HG03520 (cell line): ENCODE measurements around the gene EIF5.

Experiments
- ATAC-seq: cut with Tn5 transposase; IDR thresholded peaks from one replicate; pipeline ENCODE4 v1.9.1; 2021; ENCODE audit warnings: mild to moderate bottlenecking, moderate library complexity; ENCODE audit not compliant: unreplicated experiment

Gene EIF5

DNA sequence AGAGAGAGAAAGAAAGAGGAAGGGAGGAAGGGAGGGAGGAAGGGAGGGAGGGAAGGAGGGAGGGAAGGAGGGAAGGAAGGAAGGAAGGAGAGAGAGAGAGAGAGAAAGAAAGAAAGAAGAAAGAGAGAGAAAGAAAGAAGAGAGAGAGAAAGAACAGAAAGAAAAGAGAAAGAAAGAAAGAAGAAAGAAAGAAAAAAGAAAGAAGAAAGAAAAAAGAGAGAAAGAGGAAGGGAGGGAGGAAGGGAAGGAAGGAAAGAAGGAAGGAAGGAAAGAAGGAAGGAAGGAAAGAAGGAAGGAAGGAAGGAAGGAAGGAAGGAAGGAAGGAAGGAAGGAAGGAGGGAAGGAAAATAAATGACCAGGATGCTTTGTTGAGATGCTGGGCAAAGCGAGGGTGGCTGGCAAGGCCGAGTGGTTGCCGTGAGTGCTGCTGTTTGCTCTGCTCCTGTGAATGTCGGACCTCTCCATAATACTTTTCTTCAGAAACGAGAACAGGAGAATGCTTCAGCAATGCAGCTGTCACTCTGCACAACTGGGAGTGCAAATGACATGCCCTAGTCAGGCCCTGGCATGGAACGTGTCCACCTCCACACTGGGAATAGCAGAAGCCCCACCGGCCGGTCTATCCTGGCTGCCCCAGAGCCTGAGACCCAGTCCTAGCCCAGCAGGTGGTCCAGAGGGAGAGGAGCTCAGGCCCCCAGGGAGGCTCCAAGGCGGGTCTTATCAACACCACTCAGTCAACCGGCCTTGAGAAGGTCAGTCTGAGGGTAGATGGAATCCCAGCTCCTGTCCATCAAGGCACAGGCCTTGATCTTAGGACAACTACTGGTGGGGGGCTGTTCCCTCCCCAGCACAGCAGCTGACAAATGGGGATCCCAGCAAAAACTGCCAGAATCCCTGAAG, 25.1 kb upstream of the EIF5 start:
- ATAC-seq: no peak

DNA sequence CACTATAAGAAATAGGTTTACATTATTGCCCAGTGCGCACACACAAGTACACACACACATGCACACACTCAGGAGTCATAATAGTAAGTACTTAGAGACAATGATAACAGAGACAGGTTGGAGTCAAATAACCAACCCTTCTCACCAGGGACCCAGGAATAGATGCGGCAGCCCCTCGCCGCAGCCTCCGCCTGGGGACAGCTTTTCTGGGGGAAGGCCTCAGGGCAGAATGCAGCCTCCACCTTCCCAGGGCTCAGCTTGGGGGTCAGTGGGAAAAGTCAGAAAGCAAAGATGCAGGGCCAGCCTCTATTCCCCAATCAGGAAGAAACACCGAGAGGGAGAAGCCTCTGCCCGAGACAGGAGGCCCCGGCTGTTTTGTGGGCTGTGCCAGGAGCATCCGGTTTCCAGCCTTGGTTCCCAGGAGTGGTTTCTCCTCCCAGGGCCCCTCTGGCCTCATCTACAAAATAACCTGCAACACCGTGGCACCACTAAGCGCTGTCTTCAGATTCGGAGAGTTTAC, 23.4 kb upstream of the EIF5 start:
- ATAC-seq: no peak

DNA sequence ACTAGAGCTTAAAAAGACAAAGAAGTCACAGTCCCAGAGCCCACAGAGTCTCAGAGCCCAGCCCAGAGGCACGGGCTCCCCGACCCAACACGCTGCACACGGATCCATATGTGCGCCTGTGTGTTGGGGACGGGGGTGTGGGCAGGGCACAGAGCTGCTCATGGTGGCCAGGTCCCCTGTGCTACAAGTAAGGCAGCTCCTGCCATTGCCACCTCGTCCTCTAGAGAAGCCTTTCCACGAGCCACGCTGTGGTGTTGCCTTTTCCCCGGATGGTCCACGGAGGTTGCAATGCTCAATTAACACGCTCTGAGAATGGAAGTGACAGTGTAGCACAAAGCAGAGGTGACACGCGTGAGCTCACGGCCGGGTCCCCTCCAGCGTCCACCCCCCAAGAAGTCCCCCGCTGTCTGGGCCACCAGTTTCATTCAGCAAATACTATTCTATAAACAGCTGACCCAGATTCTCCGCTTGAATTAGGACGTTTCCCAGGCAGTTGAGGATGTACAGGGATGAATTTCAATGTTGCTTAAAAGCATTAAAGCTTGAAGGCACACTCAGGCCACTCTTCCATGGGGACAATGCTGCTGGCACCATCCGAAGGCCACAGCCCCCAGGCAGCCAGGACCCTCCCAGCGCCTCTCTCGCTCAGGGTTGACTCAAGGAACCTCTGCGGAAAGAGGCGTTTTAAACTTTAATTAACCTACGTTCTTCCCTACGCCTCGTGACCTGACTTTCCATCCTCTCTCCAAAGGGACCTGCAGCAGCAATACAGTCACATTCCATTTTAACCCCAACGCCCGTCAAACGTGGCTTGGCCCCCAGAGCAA, 22.7 kb upstream of the EIF5 start:
- no peak for ATAC-seq

DNA sequence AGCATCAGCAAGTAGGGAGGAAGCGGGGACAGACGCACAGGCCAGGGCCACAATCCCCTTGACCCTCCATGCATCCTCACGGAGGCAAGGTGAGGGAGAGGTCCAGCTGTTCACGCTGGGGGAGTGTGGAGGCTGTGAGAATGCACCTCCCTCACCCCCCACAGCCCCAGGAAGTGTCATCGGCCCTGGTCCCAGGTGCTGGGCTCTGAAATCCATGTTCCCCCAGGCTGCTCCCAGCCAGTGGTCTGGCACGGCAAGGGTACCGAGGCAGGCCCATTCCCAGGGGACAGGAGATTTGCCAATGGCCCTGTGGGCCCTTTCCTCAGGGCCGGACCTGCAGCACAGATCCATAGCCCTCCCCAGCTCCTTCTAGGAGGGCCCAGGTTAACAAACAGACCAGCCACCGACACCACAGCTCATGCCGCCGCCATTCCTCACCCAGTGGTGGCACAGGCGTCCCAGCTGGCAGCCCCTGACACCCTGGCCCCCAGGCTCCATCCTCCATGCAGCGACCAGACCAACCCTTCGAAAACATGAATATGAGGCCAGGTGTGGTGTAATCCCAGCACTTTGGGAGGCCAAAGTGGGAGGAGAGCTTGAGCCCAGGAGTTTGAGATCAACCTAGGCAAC, 21.9 kb upstream of the EIF5 start:
- ATAC-seq: no peak

DNA sequence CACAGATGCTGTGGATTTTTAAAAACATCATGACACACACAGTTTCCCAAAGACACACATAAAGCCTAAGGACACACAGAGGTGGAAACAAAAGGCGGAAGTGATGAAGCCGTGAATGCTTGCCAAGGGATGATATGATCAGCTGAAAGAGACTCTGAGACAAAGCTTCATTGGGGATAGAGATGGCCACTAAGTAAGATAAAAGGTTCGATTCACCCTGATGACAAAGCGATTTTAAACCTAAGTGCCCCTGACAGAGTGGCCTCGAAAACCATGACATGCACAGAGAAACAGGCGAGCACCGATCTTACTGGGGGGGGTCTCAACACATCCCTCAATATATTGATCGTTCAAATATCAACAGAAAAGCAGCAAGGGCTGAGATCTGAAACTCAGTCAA, 20.3 kb upstream of the EIF5 start:
- ATAC-seq: no peak

DNA sequence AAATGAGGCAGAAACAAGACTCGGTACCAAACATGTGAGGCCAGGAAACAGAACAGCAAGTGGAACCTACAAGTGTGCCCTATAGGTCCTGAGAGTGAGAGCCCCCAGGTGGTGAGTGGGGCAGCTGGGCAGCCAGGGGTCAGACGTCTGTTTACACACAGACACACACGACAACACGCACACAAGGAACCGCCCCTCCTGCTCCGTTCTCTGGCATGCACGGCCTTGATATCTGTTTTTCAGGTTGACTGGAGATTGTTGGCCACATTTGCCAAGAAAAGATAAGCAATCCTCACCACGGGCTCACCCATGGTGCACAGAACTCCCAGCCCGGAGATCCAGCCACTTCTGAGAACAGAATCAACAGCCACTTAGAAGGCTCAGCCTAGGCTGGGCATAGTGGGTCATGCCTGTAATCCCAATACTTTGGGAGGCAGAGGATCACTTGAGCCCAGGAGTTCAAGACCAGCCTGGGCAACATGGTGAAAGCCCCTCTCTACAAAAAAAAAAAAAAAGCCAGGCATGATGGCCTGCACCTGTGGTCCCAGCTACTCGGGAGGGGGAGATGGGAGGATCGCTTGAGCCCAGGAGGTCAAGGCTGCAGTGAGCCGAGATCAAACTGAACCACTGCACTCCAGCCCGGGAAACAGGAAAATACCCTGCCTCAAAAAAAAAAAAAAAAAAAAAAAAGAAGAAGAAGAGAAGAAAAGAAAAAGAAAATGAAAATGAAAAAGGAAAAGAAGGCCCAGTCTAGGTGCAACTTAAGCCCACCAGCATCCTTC, 19.4 kb upstream of the EIF5 start:
- no peak for ATAC-seq

DNA sequence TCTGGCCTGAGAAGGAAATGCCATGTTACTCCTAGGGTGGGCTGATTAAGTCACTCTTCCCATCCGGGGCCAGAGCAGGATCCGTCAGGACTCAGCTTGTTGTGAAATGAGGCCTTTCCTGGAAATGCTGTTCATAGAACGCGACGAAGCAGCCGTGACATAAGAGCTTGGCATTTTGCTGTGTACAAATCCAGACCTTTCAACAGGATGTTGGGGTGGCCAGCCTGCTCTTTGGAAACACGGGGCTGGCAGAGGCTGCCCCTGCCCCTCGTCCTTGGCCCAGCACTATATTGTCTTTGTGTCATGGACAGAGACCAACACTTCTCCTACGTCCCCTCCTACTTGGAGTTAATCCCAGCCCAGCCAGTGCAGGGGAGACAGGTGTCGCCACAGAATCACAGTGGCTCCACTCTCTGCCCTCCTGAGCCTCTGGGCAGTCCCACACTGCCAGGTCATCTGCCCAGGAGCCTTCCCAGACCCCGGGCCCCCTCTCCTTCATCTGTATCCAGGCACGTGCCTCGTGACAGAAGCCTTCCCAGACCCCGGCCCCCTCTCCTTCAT, 18.6 kb upstream of the EIF5 start:
- no peak for ATAC-seq

DNA sequence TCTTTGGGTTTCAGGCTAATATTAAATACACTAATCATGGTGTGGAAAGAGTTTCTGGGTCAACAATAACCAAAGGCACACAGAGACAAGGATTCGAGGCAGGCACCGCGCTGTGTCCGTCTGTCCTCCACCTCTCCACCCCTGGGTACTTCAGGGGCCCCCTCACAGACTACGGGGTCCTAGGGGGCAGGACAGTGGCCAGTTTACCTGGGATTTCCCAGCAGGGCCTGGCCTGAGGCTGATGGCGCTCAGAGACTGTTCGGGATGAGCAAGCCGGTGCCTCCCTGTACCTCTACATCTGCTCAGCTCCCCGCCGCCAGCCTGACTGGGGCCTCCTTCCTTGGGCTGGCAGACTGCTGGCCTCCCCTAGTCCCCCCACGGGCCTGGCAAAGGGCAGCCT, 18.1 kb upstream of the EIF5 start:
- ATAC-seq: no peak

DNA sequence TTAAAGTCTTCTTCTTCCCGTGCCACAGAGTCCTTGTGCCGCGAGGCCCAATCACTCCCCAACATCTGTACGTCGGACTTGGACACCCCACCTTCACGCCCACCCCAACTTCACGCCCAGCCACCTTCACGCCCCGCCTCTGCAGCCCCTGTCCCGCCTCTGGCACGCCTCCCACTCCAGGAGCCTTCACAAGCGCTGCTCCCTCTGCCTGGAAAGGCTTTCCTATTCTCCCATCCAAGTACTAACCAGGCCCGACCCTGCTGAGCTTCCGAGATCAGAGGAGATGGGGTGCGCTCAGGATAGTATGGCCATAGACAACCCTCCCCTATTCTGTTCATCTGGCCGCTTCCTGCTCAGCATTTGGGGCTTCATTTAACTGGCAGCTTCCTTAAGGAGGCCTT, 17.3 kb upstream of the EIF5 start:
- no peak for ATAC-seq

DNA sequence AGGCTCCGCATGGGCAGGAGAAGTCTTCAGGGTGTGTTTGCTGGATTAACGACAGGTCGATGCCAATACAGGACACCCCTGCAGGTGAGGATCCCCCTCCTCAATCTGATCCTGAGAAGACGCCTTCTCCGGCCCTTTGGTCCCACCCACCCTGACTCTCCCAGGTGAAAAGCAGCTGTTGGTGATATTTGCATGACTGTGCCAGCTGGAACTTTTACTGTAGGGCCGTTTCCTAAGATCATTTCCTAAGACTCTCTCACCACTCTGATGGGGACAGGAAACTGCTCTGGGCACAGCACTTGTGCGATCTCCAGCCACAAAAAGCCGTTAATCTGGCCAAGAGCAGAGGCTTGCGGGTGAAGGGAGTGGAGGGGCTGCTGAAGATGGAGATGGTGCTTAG, 16.8 kb upstream of the EIF5 start:
- ATAC-seq: no peak

DNA sequence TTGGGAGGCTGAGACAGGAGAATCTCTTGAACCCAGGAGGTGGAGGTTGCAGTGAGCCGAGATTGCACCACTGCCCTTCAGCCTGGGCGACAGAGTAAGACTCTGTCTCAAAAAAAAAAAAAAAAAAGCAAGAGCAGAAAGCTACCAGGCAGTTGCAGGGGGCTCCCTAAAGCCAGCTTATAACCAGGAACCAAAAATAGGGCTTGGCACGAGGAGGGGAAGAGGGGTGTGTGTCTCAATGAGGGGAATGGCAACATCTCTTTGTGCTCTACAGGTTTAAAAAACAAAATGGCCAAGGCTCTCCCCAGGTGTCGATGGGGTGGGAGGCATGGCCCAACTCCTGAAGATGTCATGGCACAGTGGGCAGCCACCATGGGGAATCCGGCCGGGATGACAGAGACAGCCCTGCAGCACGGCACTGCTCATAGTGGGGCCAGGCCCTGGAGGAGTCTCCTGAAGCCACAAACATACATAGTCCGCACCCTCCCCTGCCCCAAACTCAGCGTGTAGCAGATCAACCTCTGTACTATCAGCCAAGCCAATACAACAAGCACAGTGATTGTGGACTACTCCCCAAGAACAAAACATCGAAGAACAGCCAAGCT, 16.0 kb upstream of the EIF5 start:
- ATAC-seq: no peak

DNA sequence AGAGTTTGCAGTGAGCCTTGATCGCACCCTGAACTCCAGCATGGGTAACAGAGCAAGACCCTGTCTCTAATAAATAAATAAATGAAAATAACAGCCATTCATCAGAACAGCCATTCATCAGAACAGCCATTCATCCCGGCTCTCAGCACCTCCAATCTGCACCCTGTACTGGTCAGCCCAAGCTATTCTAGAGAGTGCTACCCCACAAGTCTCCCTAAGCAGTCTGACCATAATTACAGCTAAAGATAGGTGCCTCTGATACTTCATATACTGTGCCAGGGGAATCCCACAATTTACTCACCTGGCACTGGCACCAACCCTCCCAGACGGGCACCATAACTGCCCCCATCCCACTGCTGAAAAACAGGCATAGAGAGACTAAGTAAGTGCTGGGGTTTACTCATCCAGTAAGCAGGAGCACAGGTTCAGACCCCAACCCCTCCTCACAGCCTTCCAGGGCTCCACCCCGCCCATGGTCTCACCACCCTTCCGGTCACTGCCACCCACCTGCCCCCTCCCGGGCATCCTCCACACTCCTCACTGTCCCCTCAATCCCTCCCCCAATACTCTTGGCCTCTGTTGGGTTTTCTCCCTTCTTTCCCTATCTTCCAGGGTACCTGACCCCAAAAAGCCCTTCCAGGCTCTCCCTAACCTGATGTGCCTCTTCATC, 15.2 kb upstream of the EIF5 start:
- ATAC-seq: peak; percentile 26

DNA sequence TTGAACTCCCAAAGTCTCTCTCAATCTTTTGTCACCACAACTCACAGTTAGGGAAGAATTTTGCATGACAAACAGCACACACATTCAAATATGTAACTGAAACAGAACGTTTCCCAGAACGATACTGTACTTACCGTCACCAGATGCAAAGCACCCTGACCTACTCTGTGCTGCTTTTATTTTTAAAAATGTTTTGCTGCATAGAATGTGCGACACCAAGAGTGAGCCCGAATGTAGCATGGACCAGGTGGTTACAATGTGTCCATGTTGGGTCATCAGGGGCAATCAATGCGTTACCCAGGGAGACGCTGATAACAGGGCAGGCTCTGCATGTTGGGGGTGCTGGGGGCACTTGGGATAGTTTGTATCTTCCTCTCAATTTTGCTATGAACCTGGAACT, 14.6 kb upstream of the EIF5 start:
- peak; percentile 53 for ATAC-seq

DNA sequence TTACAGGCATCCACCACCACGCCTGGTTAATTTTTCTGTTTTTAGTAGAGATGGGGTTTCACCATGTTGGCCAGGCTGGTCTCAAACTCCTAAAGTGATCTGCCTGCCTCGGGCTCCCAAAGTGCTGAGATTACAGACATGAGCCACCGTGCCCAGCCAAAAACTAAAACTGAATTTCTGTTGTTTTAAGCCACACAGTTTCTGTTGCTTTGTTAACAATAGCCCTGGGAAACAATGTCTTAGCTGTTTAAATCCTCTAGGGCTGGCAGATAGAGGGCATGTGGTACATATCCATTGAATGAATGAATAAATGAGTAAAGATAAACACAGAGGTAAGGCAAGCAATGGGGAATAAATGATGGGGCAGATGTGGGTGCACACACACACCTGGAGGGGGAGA, 8.0 kb upstream of the EIF5 start:
- no peak for ATAC-seq

DNA sequence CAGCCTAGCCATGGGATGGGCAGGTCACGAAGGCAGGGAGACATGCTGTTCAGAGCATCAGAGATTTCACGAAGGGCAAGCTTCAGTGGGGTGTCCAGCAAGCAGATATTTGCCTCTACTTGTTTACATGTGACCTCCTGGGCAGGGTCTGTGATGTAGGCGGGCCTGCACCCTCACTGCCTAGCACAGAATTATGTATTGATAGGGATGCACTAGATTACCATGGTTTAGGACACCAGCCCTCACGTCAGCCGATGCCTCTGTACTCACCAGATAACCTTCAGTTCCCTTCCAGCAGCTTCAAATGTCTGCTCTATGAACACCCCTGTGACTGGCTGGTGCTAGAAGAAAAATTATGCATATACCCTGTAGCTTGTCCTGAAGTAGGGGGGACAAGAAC, 5.1 kb upstream of the EIF5 start:
- no peak for ATAC-seq

DNA sequence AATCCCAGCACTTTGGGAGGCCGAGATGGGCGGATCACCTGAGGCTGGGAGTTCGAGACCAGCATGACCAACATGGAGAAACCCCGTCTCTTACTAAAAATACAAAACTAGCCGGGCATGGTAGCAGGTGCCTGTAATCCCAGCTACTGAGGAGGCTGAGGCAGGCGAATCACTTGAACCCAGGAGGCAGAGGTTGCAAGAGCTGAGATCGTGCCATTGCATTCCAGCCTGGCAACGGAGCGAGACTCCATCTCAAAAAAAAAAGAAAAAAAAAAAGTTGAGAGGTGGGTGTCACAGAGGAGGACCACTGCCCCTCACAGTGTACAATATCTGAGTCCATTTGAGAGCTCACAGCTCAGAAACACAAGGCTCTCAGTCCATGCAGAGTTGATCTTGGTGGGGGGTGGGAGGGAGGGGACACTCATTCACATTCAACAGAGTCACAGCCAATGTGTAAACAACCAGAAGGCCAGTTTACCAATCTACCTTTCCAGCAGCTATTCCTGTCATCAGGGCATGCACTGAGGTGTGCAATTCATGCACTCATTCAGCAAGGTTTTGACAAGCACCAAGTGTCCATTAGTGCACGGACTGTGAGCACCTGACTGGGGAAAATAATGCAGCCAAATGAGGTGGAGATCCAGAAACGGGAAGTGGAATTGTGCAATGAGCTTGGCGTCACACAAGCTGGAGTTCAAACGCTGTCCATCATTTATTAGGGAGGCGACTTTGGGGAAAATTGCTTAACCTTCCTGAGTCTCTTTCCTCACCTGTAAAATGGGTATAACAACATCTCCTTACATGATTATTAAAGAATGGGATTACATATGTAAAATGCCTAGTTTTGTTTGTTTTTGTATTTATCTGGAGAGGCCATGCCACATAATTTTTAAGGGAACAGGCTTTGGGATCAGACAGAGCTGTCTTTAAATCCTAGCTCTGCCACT, 4.4 kb upstream of the EIF5 start:
- no peak for ATAC-seq

DNA sequence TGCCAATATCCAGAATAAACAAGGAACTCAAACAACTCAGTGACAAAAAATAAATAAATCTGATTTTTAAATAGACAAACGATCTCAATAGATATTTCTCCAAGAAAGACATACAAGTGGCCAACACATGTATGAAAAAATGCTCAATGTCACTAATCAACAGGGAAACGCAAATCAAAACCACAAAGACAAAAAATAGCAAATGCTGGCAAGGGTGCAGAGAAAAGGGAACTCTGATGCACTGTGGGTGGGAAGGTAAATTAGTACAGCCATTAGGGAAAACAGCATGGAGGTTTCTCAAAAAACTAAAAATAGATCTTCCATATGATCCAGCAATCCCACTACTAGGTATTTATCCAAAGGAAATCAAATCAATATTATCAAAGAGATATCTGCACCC, 3.5 kb upstream of the EIF5 start:
- no peak for ATAC-seq
